Measurements from ENCODE around the gene MLEC.
"Not testable (repeated sequence)": the region's sequence is repeated elsewhere in the genome, so short reads cannot be mapped to it uniquely, and the experiment has no call there.

The MLEC gene

GRCh38 chr12:120663741-120664140, 23.2 kb upstream of the MLEC start:
- no peak for DNase-seq

- DNase-seq = no peak
These were observed 20.2 kb upstream of the MLEC start for GRCh38 chr12:120666571-120667390.

- no peak for DNase-seq
These were observed 18.7 kb upstream of the MLEC start for GRCh38 chr12:120668091-120668867.

- DNase-seq = peak; percentile 25
These were observed 17.8 kb upstream of the MLEC start for GRCh38 chr12:120668868-120669840.

- not testable (repeated sequence) for DNase-seq
These were observed 16.7 kb upstream of the MLEC start for GRCh38 chr12:120670237-120670636.

- DNase-seq = no peak
These were observed 16.3 kb upstream of the MLEC start for GRCh38 chr12:120670667-120671066.

GRCh38 chr12:120674097-120674636, 12.8 kb upstream of the MLEC start:
- no peak for DNase-seq

- DNase-seq = no peak
These were observed 9.0 kb upstream of the MLEC start for GRCh38 chr12:120677765-120678473.

GRCh38 chr12:120678572-120678971, 8.4 kb upstream of the MLEC start:
- DNase-seq = no peak

GRCh38 chr12:120680165-120680738, 6.7 kb upstream of the MLEC start:
- DNase-seq = no peak

- DNase-seq = no peak
These were observed 2.4 kb upstream of the MLEC start for GRCh38 chr12:120684523-120684932.

- DNase-seq = no peak
These were observed 1.4 kb upstream of the MLEC start for GRCh38 chr12:120685522-120685921.

- peak; percentile 100 for DNase-seq
These were observed 729 bp upstream of the MLEC start for GRCh38 chr12:120686151-120686689.

GRCh38 chr12:120687578-120688289, 785 bp downstream of the MLEC start:
- peak; percentile 64 for DNase-seq

GRCh38 chr12:120688527-120689071, 1.6 kb downstream of the MLEC start:
- DNase-seq = peak; percentile 49

- DNase-seq = no peak
These were observed 2.6 kb downstream of the MLEC start for GRCh38 chr12:120689397-120690082.

- DNase-seq = no peak
These were observed 3.1 kb downstream of the MLEC start for GRCh38 chr12:120690083-120690450.

GRCh38 chr12:120690978-120691377, 4.0 kb downstream of the MLEC start:
- DNase-seq = no peak

- DNase-seq = no peak
These were observed 5.6 kb downstream of the MLEC start for GRCh38 chr12:120692524-120693033.

All from DMS53 (cell line).